PC-3 (cell line): Measurements from ENCODE around the gene MAST2. TPM values are rescaled to one million over a fixed set of nuclear protein-coding genes. Genes with fewer than 3 reads are reported as not detected.

Source experiments
- ATAC-seq: fragments of 200-7000 bp; cut with Tn5 transposase; 2 replicates; pipeline ENCODE4 v1.9.1; 2020; ENCODE audit warnings: mild to moderate bottlenecking, moderate library complexity
- BruUV-seq: library from RNA; stranded (reverse); fragments of 400-500 nt; replicated peaks from 2 replicates; lab custom pipeline; 2021; lab: Mats Ljungman, UMichigan
- CTCF ChIA-PET: fragments of 300-600 bp; sonication (Branson Sonifier 250); formaldehyde crosslinking; loops from one replicate; lab custom pipeline; 2022; ENCODE audit warnings: antibody characterized with exemption; lab: Charles Lee
- POLR2A ChIA-PET: fragments of 300-600 bp; sonication (Branson Sonifier 250); formaldehyde crosslinking; loops from one replicate; lab custom pipeline; 2022; ENCODE audit warnings: antibody characterized with exemption; ENCODE audit not compliant: unreplicated experiment; lab: Charles Lee
- DNase-seq: peaks from one replicate; pipeline ENCODE4 v3.0.0-alpha.2; 2015
- H2AFZ ChIP-seq: fragments of 300-600 bp; sonication (generic); 2 replicates; pipeline ENCODE4 v1.6.0; 2016; ENCODE audit warnings: antibody characterized with exemption, low read length
- H3F3A ChIP-seq: fragments of 300-600 bp; sonication (generic); one replicate; pipeline ENCODE4 v1.6.0; 2017; ENCODE audit warnings: antibody characterized with exemption, low read length, control low read depth, mild to moderate bottlenecking; ENCODE audit not compliant: unreplicated experiment
- H3K27ac ChIP-seq: fragments of 300-600 bp; sonication (generic); 2 replicates; pipeline ENCODE4 v1.5.1; 2016; ENCODE audit warnings: mild to moderate bottlenecking, low read length
- H3K27me3 ChIP-seq: fragments of 300-600 bp; sonication (generic); 2 replicates; pipeline ENCODE4 v1.6.1; 2016; ENCODE audit warnings: low read length, mixed read lengths
- H3K36me3 ChIP-seq: fragments of 300-600 bp; sonication (generic); 2 replicates; pipeline ENCODE4 v1.6.1; 2016; ENCODE audit warnings: low read depth, mixed run types, low read length, mixed read lengths
- H3K4me1 ChIP-seq: fragments of 300-600 bp; sonication (generic); 2 replicates; pipeline ENCODE4 v1.5.1; 2016; ENCODE audit warnings: low read length; ENCODE audit not compliant: insufficient read depth
- H3K4me2 ChIP-seq: fragments of 300-600 bp; sonication (generic); 2 replicates; pipeline ENCODE4 v1.6.0; 2016; ENCODE audit warnings: low read length
- H3K4me3 ChIP-seq: fragments of 300-600 bp; sonication (generic); 2 replicates; pipeline ENCODE4 v1.5.1; 2016; ENCODE audit warnings: mild to moderate bottlenecking, low read length, mixed read lengths
- H3K79me2 ChIP-seq: fragments of 300-600 bp; sonication (generic); 2 replicates; pipeline ENCODE4 v1.6.1; 2017; ENCODE audit warnings: low read length, mixed read lengths
- H3K9ac ChIP-seq: fragments of 300-600 bp; sonication (generic); 2 replicates; pipeline ENCODE4 v1.6.0; 2016; ENCODE audit warnings: mild to moderate bottlenecking, low read length
- H3K9me2 ChIP-seq: fragments of 300-600 bp; sonication (generic); replicated peaks from 2 replicates; pipeline ENCODE4 v1.6.1; 2016; ENCODE audit warnings: mixed run types, low read length, mixed read lengths
- H3K9me3 ChIP-seq: fragments of 300-600 bp; sonication (generic); 2 replicates; pipeline ENCODE4 v1.6.1; 2016; ENCODE audit warnings: low read length, mixed read lengths
- H4K20me1 ChIP-seq: fragments of 300-600 bp; sonication (generic); 2 replicates; pipeline ENCODE4 v1.6.1; 2016; ENCODE audit warnings: low read length, mixed read lengths
- EZH2 ChIP-seq: fragments of 300-600 bp; sonication (generic); IDR thresholded peaks from one replicate; pipeline ENCODE4 v1.6.1; 2017; ENCODE audit warnings: antibody characterized with exemption, mild to moderate bottlenecking, low read length; ENCODE audit not compliant: unreplicated experiment
- EZH2phosphoT487 ChIP-seq: fragments of 300-600 bp; sonication (generic); IDR thresholded peaks from 2 replicates; pipeline ENCODE4 v1.6.1; 2018; ENCODE audit warnings: mild to moderate bottlenecking, antibody characterized with exemption, low read length, borderline replicate concordance
- intact Hi-C: fragments of 100-400 bp; cut with micrococcal nuclease; formaldehyde crosslinking; loops from 2 replicates; pipeline ENCODE4 v1.9.0; 2023
- total RNA-seq: library from RNA; depleted of rRNA; stranded (reverse); fragments of >200 nt; gene quantifications from 2 replicates; pipeline ENCODE4 v1.2.3, GENCODE V29; 2014
- TF ChIP-seq, protein P1 (sequence below): fragments of 300-600 bp; sonication (generic); conservative IDR thresholded peaks from 2 replicates; pipeline ENCODE4 v1.5.1; 2017; ENCODE audit warnings: antibody characterized with exemption, low read depth, mild to moderate bottlenecking, low read length

Gene MAST2
- total RNA-seq, 1 experiment from 2014 or later, result 29.3 TPM

GRCh38 chr1:46081206-46081605, 277.8 kb downstream of the MAST2 start:
- no TSS peak for BruUV-seq
- no peak overlapping the region for H2AFZ ChIP-seq
- H3F3A ChIP-seq, result no peaks in the 10 kb centered on the region
- H3K27me3 ChIP-seq, result no peaks in the 10 kb centered on the region
- no peak for TF ChIP-seq EZH2phosphoT487
- no peak for TF ChIP-seq EZH2
- TF ChIP-seq, protein P1, sequence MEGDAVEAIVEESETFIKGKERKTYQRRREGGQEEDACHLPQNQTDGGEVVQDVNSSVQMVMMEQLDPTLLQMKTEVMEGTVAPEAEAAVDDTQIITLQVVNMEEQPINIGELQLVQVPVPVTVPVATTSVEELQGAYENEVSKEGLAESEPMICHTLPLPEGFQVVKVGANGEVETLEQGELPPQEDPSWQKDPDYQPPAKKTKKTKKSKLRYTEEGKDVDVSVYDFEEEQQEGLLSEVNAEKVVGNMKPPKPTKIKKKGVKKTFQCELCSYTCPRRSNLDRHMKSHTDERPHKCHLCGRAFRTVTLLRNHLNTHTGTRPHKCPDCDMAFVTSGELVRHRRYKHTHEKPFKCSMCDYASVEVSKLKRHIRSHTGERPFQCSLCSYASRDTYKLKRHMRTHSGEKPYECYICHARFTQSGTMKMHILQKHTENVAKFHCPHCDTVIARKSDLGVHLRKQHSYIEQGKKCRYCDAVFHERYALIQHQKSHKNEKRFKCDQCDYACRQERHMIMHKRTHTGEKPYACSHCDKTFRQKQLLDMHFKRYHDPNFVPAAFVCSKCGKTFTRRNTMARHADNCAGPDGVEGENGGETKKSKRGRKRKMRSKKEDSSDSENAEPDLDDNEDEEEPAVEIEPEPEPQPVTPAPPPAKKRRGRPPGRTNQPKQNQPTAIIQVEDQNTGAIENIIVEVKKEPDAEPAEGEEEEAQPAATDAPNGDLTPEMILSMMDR, result no peak
- intact Hi-C loops, result no loop called here
- peaks cover 39% of the 10 kb centered on the region for H3K79me2 ChIP-seq
- ATAC-seq (no peak), DNase-seq (no peak)
- ChIA-PET CTCF (no interaction called here), POLR2A (no interaction called here)
- H3K36me3 ChIP-seq, result peaks cover 1% of the 10 kb centered on the region; the same call in 1 of the 2 replicates
- H3K9ac ChIP-seq, result no peak overlapping the region
- H3K4me1 ChIP-seq, result peaks cover 25% of the 10 kb centered on the region
- H3K4me2 ChIP-seq, result no peak overlapping the region
- no peaks in the 10 kb centered on the region for H4K20me1 ChIP-seq
- H3K9me2 ChIP-seq, result no peaks in the 10 kb centered on the region
- no peaks in the 10 kb centered on the region for H3K9me3 ChIP-seq
- no peak overlapping the region for H3K27ac ChIP-seq
- no peak overlapping the region for H3K4me3 ChIP-seq

DNA sequence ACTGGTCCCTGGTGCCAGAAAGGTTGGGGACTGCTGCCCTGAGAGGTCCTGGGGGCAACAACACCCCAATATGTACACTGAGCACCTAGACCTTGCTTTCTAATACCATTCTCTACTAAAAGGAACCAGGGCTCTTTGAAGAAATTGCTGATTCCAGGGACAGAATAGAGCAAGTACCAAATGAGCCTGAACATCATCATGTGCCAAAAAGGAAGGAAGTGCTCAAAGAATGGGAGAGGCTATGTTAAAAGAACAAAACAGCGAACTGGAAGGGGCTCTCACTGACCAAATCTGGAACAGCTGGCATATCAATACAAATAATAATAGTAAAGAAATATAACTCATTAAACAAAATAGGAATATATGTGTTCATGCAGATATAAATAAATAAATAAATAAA, 278.2 kb downstream of the MAST2 start:
- ATAC-seq (no peak), DNase-seq (no peak)
- Histone ChIP-seq H3K9me2 (no peaks in the 10 kb centered on the region), H3K4me1 (peaks cover 26% of the 10 kb centered on the region), H3K4me2 (no peak overlapping the region), H4K20me1 (no peaks in the 10 kb centered on the region), H3K36me3 (no peaks in the 10 kb centered on the region; the same call in 1 of the 2 replicates), H3K9ac (no peak overlapping the region), H2AFZ (no peak overlapping the region), H3K79me2 (peaks cover 40% of the 10 kb centered on the region), H3F3A (no peaks in the 10 kb centered on the region), H3K4me3 (no peak overlapping the region), H3K27ac (no peak overlapping the region), H3K9me3 (no peaks in the 10 kb centered on the region), H3K27me3 (no peaks in the 10 kb centered on the region)
- TF ChIP-seq EZH2, result no peak
- TF ChIP-seq, protein P1, result no peak
- no peak for TF ChIP-seq EZH2phosphoT487
- no TSS peak for BruUV-seq
- CTCF ChIA-PET, result no interaction called here
- POLR2A ChIA-PET, result no interaction called here
- intact Hi-C loops, result no loop called here

GRCh38 chr1:46083579-46083978, 280.2 kb downstream of the MAST2 start:
- ChIA-PET POLR2A (no interaction called here), CTCF (no interaction called here)
- no peaks in the 10 kb centered on the region for H4K20me1 ChIP-seq
- H3K4me3 ChIP-seq, result no peak overlapping the region
- H3K79me2 ChIP-seq, result peaks cover 48% of the 10 kb centered on the region
- no peak overlapping the region for H3K27ac ChIP-seq
- ATAC-seq (no peak), DNase-seq (no peak)
- H3K9me2 ChIP-seq, result no peaks in the 10 kb centered on the region
- no peaks in the 10 kb centered on the region for H3F3A ChIP-seq
- H2AFZ ChIP-seq, result no peak overlapping the region
- BruUV-seq, result no TSS peak
- TF ChIP-seq EZH2 (no peak), EZH2phosphoT487 (no peak)
- TF ChIP-seq, protein P1, result no peak
- intact Hi-C loops, result no loop called here
- H3K4me2 ChIP-seq, result peak overlapping the region; percentile 67; the same call in 1 of the 2 replicates
- H3K9me3 ChIP-seq, result no peaks in the 10 kb centered on the region
- H3K36me3 ChIP-seq, result no peaks in the 10 kb centered on the region
- H3K9ac ChIP-seq, result no peak overlapping the region
- peaks cover 28% of the 10 kb centered on the region for H3K4me1 ChIP-seq
- H3K27me3 ChIP-seq, result no peaks in the 10 kb centered on the region
